Astrocyte (in vitro differentiated cells and primary cell): ENCODE results near the gene ANOS1.

Experiments
- EZH2 ChIP-seq: IDR thresholded peaks from 2 replicates; pipeline ENCODE4 v1.6.1; 2012; ENCODE audit warnings: mild to moderate bottlenecking, low read length, inconsistent platforms; ENCODE audit not compliant: insufficient read depth
- TF ChIP-seq, protein P1 (sequence below): IDR thresholded peaks from 2 replicates; pipeline ENCODE4 v1.5.1; 2011; ENCODE audit warnings: low read depth, mild to moderate bottlenecking, inconsistent platforms, low read length, moderate library complexity; ENCODE audit not compliant: insufficient read depth

DNA sequence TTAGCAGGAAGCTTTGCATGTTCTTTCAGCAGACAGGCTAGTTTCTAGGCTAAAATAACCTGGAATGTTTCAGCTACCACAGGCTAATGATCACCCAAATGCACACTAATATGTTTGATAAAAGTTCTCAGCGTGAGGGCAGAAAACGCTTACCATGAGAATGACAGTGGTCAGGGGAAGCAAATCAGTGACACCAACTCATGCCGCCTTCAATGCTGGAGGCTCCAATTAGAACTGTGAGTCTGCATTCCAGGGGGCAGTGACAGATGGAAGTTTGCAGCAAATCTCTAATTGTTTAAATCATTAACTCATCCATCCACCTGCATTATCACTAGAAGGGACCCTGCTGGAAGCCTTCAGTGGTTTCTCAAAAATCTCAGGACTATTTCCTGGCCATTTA, 43.2 kb downstream of the ANOS1 start:
- TF ChIP-seq, protein P1, sequence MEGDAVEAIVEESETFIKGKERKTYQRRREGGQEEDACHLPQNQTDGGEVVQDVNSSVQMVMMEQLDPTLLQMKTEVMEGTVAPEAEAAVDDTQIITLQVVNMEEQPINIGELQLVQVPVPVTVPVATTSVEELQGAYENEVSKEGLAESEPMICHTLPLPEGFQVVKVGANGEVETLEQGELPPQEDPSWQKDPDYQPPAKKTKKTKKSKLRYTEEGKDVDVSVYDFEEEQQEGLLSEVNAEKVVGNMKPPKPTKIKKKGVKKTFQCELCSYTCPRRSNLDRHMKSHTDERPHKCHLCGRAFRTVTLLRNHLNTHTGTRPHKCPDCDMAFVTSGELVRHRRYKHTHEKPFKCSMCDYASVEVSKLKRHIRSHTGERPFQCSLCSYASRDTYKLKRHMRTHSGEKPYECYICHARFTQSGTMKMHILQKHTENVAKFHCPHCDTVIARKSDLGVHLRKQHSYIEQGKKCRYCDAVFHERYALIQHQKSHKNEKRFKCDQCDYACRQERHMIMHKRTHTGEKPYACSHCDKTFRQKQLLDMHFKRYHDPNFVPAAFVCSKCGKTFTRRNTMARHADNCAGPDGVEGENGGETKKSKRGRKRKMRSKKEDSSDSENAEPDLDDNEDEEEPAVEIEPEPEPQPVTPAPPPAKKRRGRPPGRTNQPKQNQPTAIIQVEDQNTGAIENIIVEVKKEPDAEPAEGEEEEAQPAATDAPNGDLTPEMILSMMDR = no peak
- no peak for TF ChIP-seq EZH2
